OCI-LY7 (cell line): ENCODE results near the gene TNS3.

ENCODE experiments used
- EZH2phosphoT487 ChIP-seq: fragments of 200-600 bp; sonication (generic); IDR thresholded peaks from 2 replicates; pipeline ENCODE4 v1.6.1; 2018; ENCODE audit warnings: low read depth, borderline replicate concordance, mild to moderate bottlenecking, mixed run types, antibody characterized with exemption, low read length, moderate library complexity, mixed read lengths
- TF ChIP-seq, protein P1 (sequence below): fragments of 200-600 bp; sonication (generic); conservative IDR thresholded peaks from 2 replicates; pipeline ENCODE4 v1.5.1; 2014; ENCODE audit warnings: mild to moderate bottlenecking, antibody characterized with exemption, low read length, moderate library complexity, mixed read lengths

DNA sequence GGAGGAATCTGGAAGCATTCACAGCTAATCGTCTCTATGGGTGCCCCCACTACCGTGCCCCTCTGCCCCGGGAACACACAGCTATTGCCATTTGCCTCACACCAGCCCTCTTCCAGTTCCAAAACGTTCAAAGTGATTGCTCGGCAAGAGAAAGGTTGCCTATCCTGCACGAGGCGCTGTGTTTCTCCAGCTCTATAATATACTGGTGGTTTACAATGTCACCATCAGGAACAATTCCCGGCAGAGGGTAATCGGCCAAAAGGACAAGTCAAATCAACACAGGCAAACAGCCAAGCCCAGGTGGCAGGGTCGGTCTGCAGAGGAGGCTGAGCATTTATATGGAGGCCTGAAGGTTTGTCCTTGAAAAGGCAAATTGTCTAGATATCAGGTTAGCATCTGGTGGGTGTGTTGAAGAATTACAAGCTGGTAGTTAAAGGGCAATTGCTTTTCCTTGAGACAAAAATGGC, 29.2 kb upstream of the TNS3 start:
- TF ChIP-seq, protein P1, sequence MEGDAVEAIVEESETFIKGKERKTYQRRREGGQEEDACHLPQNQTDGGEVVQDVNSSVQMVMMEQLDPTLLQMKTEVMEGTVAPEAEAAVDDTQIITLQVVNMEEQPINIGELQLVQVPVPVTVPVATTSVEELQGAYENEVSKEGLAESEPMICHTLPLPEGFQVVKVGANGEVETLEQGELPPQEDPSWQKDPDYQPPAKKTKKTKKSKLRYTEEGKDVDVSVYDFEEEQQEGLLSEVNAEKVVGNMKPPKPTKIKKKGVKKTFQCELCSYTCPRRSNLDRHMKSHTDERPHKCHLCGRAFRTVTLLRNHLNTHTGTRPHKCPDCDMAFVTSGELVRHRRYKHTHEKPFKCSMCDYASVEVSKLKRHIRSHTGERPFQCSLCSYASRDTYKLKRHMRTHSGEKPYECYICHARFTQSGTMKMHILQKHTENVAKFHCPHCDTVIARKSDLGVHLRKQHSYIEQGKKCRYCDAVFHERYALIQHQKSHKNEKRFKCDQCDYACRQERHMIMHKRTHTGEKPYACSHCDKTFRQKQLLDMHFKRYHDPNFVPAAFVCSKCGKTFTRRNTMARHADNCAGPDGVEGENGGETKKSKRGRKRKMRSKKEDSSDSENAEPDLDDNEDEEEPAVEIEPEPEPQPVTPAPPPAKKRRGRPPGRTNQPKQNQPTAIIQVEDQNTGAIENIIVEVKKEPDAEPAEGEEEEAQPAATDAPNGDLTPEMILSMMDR, result no peak
- no peak for TF ChIP-seq EZH2phosphoT487
